ENCODE results near the gene CLC. TPM values are rescaled to one million over a fixed set of nuclear protein-coding genes. Genes with fewer than 3 reads are reported as not detected.

CLC gene
- total RNA-seq, 2 experiments from 2014 or later = not detected

DNA sequence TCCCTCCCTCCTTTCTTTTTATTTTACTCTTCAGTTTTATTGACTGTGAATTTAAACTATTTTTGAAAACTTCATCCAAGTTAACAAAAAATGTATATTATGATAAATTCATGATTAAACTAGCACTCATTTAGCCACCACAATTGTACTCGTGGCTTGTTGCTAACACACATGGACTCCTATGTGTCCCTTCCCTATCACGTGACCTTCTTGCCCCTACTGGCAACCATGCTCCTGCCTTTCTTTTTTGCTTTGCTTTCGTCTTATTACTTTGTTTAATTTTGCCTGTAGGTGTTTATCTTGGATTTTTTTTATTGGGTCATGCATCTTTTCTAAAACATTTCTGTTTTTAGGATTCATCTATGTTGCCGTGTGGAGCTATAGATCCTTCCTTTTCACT lies 8.2 kb downstream of the CLC start:
- intact Hi-C loops (cut with DNase I, micrococcal nuclease) = no loop called here
- Mint-ChIP-seq H3K4me3 (no peak overlapping the region), H3K27me3 (peaks cover 34% of the 10 kb centered on the region), H3K9me3 (no peaks in the 10 kb centered on the region), H3K4me1 (ENCODE audit: low read depth) (no peaks in the 10 kb centered on the region), H3K36me3 (ENCODE audit: low read depth) (no peaks in the 10 kb centered on the region), H3K27ac (no peak overlapping the region)
- Histone ChIP-seq H3K27me3 (ENCODE audit: control insufficient read depth in 1 of 2, insufficient read depth in 2 of 2, low read length in 2 of 2) (no peaks in the 10 kb centered on the region), H3K4me3 (ENCODE audit: low read length) (no peak overlapping the region), H3K9me3 (ENCODE audit: control insufficient read depth in 1 of 2, insufficient read depth in 1 of 2, low read length in 2 of 2) (no peaks in the 10 kb centered on the region), H3K27ac (ENCODE audit: low read depth in 1 of 2, low read length in 2 of 2) (no peak overlapping the region), H3K36me3 (ENCODE audit: insufficient read depth, low read length) (no peaks in the 10 kb centered on the region), H3K4me1 (ENCODE audit: insufficient read depth, low read length) (no peaks in the 10 kb centered on the region)
- ChIA-PET POLR2A (no interaction called here), CTCF (no interaction called here)
- no peak for ATAC-seq (ENCODE audit: poor library complexity)
- no peak for DNase-seq
- TF ChIP-seq, protein P1, sequence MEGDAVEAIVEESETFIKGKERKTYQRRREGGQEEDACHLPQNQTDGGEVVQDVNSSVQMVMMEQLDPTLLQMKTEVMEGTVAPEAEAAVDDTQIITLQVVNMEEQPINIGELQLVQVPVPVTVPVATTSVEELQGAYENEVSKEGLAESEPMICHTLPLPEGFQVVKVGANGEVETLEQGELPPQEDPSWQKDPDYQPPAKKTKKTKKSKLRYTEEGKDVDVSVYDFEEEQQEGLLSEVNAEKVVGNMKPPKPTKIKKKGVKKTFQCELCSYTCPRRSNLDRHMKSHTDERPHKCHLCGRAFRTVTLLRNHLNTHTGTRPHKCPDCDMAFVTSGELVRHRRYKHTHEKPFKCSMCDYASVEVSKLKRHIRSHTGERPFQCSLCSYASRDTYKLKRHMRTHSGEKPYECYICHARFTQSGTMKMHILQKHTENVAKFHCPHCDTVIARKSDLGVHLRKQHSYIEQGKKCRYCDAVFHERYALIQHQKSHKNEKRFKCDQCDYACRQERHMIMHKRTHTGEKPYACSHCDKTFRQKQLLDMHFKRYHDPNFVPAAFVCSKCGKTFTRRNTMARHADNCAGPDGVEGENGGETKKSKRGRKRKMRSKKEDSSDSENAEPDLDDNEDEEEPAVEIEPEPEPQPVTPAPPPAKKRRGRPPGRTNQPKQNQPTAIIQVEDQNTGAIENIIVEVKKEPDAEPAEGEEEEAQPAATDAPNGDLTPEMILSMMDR (IDR thresholded peaks at IDR 0.05) = no peak

DNA sequence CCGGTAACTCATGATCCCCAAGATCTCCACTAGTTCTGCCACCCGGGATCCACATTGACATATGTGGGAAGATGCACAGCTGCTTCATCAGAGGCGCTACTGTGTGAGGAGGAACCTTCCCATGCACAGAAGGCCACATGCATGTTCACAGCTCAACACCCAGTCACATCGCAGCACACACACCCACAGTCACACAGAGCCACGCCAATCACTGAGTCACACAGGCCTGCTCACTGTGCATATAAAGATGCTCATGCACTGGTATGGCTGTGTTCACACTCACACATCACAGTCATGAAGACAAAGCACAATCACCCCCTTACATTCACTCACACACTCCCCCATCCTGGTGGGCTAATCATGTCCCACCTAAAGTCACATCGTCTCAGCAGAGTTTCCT lies 9.8 kb downstream of the CLC start:
- Mint-ChIP-seq H3K4me1 (ENCODE audit: low read depth) (no peaks in the 10 kb centered on the region), H3K27ac (no peak overlapping the region), H3K36me3 (ENCODE audit: low read depth) (no peaks in the 10 kb centered on the region), H3K27me3 (peaks cover 35% of the 10 kb centered on the region), H3K4me3 (no peak overlapping the region), H3K9me3 (no peaks in the 10 kb centered on the region)
- ATAC-seq (ENCODE audit: poor library complexity) = no peak
- ChIA-PET CTCF (no interaction called here), POLR2A (no interaction called here)
- no peaks in the 10 kb centered on the region for H3K9me3 ChIP-seq (ENCODE audit: control insufficient read depth in 1 of 2, insufficient read depth in 1 of 2, low read length in 2 of 2)
- TF ChIP-seq, protein P1 (IDR thresholded peaks at IDR 0.05) = no peak
- no peaks in the 10 kb centered on the region for H3K27me3 ChIP-seq (ENCODE audit: control insufficient read depth in 1 of 2, insufficient read depth in 2 of 2, low read length in 2 of 2)
- H3K36me3 ChIP-seq (ENCODE audit: insufficient read depth, low read length) = no peaks in the 10 kb centered on the region
- intact Hi-C loops (cut with DNase I, micrococcal nuclease) = no loop called here
- H3K4me1 ChIP-seq (ENCODE audit: insufficient read depth, low read length) = no peaks in the 10 kb centered on the region
- no peak overlapping the region for H3K27ac ChIP-seq (ENCODE audit: low read depth in 1 of 2, low read length in 2 of 2)
- no peak overlapping the region for H3K4me3 ChIP-seq (ENCODE audit: low read length)
- DNase-seq = no peak

DNA sequence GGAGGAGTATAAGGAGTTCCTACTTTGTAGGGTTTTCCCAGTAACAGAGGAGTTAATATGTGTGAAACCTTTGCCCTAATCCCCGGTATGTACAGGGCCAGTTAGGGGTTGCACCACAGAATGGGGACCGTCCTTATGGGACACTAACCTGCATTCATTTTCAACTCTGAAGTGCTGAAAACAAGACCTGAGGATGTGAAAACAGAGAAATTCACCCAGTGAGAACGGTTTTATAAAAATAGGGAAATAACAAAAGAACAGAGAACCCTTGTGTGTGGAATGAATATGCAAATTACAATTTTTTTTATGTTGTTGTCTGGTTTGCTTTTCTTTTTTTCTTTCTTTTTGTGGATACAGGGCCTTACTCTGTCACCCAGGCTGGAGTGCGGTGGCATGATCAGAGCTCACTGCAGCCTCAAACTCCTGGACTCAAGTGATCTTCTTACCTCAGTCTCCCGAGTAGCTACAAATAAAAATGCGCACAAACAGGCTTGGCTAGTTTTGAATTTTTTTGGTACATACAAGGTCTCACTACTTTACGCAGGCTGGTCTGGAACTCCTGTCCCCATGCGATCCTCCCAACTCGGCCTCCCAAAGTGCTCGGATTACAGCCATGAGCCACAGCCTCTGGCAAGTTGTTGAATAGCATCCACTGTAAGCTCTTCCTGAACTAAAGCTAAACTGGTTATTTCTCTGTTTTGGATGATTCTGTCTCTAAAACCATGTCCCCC lies 10.6 kb downstream of the CLC start:
- ChIA-PET POLR2A (no interaction called here), CTCF (no interaction called here)
- Mint-ChIP-seq H3K4me3 (no peak overlapping the region), H3K27me3 (peaks cover 43% of the 10 kb centered on the region), H3K4me1 (ENCODE audit: low read depth) (no peaks in the 10 kb centered on the region), H3K27ac (no peak overlapping the region), H3K36me3 (ENCODE audit: low read depth) (no peaks in the 10 kb centered on the region), H3K9me3 (no peaks in the 10 kb centered on the region)
- Histone ChIP-seq H3K4me3 (ENCODE audit: low read length) (no peak overlapping the region), H3K9me3 (ENCODE audit: control insufficient read depth in 1 of 2, insufficient read depth in 1 of 2, low read length in 2 of 2) (no peaks in the 10 kb centered on the region), H3K36me3 (ENCODE audit: insufficient read depth, low read length) (no peaks in the 10 kb centered on the region), H3K27ac (ENCODE audit: low read depth in 1 of 2, low read length in 2 of 2) (no peak overlapping the region), H3K27me3 (ENCODE audit: control insufficient read depth in 1 of 2, insufficient read depth in 2 of 2, low read length in 2 of 2) (no peaks in the 10 kb centered on the region), H3K4me1 (ENCODE audit: insufficient read depth, low read length) (no peaks in the 10 kb centered on the region)
- intact Hi-C loops (cut with DNase I, micrococcal nuclease) = no loop called here
- TF ChIP-seq, protein P1 (IDR thresholded peaks at IDR 0.05) = no peak
- no peak for DNase-seq
- no peak for ATAC-seq (ENCODE audit: poor library complexity)
